GM12865 (cell line): ENCODE measurements around the gene ARHGAP27.

ENCODE experiments used
- DNase-seq: peaks from one replicate; pipeline ENCODE4 v3.0.0; 2010; ENCODE audit warnings: low read depth
- H3K4me3 ChIP-seq: 2 replicates; pipeline ENCODE4 v1.5.1; 2011; ENCODE audit warnings: mild to moderate bottlenecking, low read depth, low read length, control low read depth
- TF ChIP-seq, protein P1 (sequence below): IDR thresholded peaks from 2 replicates; pipeline ENCODE4 v1.5.1; 2011; ENCODE audit warnings: low read length, control low read depth, low read depth, inconsistent platforms; ENCODE audit not compliant: insufficient read depth; ENCODE audit errors: missing control alignments

The ARHGAP27 gene

DNA sequence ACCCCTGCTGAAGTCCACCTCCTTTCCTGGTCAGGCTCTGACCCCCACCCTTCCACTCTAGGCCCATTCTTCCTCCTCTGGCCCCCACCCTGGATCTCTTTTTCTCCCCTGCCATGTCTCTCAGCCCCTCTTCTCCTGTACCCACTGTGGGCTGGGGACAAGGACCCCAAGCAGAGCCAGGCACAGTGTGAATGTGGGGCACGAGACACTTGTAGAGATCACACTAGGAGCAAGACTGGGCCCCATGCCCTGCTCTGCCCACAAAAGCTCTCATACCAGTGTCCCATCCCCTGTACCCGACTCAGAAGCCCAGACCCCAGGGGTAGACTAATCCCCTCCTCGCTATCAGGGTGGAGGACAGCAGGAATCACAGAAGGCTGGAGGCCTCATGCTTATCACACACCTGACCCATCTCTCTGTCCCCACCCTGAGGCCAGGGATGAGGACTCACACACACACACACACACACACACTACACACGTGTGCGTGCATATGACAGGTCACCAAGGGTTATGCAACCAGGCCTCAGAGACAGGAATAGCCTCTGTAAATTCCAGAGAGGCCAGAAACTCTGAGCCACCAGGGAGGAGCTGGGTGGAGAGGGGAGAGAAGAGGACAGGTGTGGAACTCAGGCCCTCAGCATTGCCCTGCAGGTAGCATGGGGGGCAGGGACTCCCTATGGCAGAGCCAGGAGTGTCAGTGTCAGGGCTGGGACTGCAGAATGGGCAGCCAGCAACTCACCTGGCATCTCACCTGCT is 21.1 kb downstream of the ARHGAP27 start:
- no peak overlapping the region for H3K4me3 ChIP-seq
- TF ChIP-seq, protein P1, sequence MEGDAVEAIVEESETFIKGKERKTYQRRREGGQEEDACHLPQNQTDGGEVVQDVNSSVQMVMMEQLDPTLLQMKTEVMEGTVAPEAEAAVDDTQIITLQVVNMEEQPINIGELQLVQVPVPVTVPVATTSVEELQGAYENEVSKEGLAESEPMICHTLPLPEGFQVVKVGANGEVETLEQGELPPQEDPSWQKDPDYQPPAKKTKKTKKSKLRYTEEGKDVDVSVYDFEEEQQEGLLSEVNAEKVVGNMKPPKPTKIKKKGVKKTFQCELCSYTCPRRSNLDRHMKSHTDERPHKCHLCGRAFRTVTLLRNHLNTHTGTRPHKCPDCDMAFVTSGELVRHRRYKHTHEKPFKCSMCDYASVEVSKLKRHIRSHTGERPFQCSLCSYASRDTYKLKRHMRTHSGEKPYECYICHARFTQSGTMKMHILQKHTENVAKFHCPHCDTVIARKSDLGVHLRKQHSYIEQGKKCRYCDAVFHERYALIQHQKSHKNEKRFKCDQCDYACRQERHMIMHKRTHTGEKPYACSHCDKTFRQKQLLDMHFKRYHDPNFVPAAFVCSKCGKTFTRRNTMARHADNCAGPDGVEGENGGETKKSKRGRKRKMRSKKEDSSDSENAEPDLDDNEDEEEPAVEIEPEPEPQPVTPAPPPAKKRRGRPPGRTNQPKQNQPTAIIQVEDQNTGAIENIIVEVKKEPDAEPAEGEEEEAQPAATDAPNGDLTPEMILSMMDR = no peak
- DNase-seq = no peak

DNA sequence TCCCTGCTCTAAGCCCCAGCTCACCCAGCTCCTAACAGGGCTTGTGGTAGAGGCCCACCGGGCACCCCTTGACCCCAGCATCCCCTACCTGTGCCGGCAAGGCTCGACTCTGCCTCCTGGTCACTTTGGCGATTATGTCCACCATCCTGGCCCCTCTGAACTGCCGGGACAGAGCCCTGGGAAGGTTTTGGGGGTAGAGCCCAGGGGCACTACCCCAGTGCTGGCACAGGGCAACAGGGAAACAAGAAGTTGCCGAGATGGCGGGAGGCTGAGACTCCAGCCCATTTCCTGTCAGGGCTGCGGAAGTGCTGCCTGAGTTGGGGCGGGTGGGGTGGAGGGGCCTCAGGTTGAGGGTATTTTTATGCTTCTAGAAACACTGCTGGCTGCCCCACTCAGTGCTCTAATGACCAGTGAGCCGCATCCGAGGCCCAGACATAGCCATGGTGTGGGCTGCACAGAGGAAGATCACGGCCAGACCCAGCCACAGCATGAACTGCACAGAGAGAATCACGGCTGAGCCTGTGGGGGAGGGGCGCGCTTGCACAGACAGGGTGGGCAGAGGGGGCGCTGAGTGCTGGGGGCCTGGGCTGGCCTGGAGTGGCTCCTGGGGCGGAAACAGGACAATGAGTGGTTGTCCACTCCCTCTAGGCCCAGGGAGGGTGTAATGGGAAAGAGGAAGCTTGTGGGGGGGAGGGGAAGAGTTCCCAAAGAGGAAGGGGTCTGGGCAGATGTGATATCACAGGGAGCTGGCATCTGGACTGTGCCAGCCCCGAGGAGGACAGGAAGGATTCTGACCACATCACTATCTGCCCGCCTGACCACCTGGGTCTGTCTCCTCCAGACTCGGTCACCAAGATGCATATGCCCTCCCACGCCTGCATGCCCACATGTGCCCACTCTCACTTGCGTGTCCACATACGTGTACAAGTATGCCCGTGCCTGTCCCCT is 22.3 kb downstream of the ARHGAP27 start:
- TF ChIP-seq, protein P1 = no peak
- peak overlapping the region; percentile 81 for H3K4me3 ChIP-seq
- DNase-seq = peak; percentile 81

DNA sequence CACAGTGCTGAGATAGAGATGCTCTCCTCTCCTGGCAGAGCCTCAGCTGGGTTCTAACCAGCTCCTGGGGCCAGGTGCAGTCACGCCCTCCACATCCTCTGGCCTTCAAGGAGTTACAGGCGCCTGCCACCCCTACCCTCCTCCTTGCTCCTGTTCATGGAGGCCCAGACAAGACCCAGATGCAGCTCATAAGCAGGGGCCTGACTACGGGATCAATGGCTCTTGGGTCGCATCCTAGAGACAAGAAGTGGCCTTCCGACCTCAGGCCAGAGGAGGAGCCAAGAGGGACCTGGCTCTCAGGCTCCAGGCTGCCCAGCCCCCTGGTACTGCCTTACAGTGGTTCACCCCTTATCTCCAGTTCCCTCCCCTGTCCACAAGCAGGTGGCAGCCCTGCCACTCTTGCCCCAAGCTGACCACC is 23.0 kb downstream of the ARHGAP27 start:
- DNase-seq = no peak
- TF ChIP-seq, protein P1 = no peak
- peak overlapping the region; percentile 81 for H3K4me3 ChIP-seq

DNA sequence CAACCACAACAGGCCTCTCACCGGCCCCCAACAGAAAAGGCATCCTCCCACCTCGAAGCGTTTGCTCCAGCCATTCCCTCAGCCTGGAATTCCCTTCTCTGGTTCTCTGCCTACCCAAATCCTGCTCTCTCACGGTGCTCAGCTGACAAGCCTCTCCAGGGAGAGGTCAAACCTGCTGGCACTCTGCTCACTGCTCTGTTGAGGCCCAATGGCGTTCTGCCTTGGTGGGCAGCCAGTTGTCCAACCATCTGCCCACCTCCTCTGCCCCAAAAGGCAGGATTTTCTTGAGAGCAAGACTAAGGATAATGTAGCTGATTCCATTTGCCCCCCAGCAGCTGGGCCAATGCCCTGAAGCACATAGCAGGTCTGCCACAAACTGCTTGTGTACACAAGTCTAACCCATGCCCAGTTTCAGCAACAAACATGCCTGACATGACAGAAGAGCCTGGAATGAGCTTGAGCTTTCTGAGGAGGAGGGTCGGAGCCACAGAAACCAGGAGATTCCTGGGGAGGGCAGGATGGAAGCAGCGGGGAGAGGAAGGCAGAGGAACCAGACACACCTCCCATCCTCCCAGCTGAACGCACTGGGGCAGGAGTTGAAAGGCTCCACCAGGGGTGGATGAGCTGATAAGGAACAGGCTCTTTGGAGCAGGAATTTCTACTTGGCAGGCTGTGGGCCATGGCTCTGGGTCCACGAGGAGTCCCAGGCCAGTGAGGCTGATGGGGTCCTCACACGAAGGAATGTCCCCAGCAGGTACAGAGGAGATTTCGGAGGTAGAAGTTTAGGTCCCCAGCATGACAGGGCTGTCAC is 23.9 kb downstream of the ARHGAP27 start:
- TF ChIP-seq, protein P1 = no peak
- DNase-seq = no peak
- H3K4me3 ChIP-seq = peak overlapping the region; percentile 81

DNA sequence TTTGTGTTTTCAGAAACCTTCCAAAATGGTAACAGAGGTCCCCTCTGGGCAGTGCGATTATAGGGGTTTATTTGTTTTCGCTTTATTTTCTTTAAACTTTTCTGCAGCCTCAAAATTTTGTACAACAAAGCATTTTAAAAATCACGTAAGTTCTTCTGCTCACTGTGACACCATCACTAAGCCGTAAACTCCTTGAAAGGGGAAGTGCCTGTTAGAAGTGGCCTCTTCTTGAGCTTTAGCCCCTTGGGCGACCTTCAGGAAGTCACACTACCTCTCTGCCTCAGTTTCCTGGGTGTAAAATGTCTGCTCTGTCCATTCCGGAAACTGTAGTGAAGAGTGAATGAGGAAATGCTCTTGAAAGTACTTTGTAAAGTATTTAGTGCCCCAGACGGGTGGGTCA is 26.6 kb downstream of the ARHGAP27 start:
- TF ChIP-seq, protein P1 = no peak
- H3K4me3 ChIP-seq = no peak overlapping the region
- no peak for DNase-seq

DNA sequence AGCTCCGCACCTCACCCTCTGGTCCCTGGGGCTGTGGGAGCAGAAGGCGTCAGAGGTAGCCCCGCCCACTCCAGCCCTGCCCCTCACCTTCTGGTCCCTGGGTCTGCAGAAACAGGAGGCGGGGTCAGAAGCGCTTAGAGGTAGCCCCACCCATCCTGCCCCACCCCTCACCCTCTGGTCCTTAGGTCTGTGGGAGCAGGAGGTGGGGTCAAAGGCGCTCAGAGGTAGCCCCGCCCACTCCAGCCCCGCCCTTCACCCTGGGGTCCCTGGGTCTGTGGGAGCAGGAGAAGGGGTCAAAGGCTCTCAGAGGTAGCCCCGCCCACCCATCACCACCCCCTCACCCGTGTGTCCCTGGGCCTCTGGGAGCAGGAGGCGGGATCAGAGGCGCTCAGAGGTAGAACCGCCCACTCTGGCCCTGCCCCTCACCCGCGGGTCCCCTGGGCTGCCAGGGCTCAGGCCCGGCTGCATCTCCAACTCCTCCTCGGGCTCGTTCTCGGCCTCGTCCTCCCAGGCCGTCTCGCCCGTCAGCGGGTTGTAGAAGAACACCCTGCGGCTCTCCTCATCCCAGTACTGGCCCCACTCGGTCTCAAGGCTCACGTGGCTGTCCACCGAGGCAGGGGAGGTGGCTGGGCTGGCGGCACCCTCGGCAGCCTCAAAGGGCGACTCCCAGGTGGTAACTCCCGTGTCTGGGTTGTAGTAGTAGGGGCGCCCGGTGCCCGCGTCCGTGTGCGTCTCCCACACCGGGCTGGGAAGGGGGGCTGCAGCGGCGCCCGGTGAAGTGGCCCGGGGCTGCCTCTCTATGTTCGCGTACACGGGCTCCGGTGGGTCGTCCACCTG is 27.2 kb downstream of the ARHGAP27 start:
- DNase-seq = no peak
- TF ChIP-seq, protein P1 = no peak
- no peak overlapping the region for H3K4me3 ChIP-seq
